AG04449 (cell line): ENCODE data around the gene RHBDF2.
A peak's percentile ranks its signal among the peaks of the same experiment; 100 is the strongest.

ENCODE experiments used
- CTCF ChIA-PET: fragments of 350-600 bp; formaldehyde crosslinking; extraction: SDS; loops from one replicate; lab custom pipeline; 2021; ENCODE audit warnings: antibody characterized with exemption; lab: Yijun Ruan, JAX
- POLR2A ChIA-PET: fragments of 400-600, 350-600 bp; formaldehyde crosslinking; extraction: SDS; loops from one replicate; lab custom pipeline; 2020; ENCODE audit warnings: antibody characterized with exemption, inconsistent platforms; lab: Yijun Ruan, JAX
- DNase-seq: peaks from one replicate; pipeline ENCODE4 v3.0.0-alpha.2; 2010; ENCODE audit warnings: low read depth, low spot score
- H3K4me3 ChIP-seq: 2 replicates; pipeline ENCODE4 v1.5.1; 2011; ENCODE audit warnings: low read depth, mild to moderate bottlenecking, control low read depth, low read length
- CTCF ChIP-seq: IDR thresholded peaks from one replicate; pipeline ENCODE4 v1.5.1; 2011; ENCODE audit warnings: mild to moderate bottlenecking, moderate library complexity, low read length, control low read depth, inconsistent platforms; ENCODE audit not compliant: insufficient read depth; ENCODE audit errors: missing control alignments

Gene RHBDF2

GRCh38 chr17:76547183-76547641 lies 46.0 kb upstream of the RHBDF2 start:
- CTCF ChIA-PET = interaction anchor here (0.5 to 10.2 kb wide), 21 partner anchors 10 to 181 kb away, joined by 3 to 180 read pairs (median 3); partner anchors contain the start of genes AANAT and CYGB
- no peak overlapping the region for H3K4me3 ChIP-seq
- TF ChIP-seq CTCF = peak; percentile 68
- POLR2A ChIA-PET = interaction anchor here (0.9 to 1.8 kb wide), 4 partner anchors 11 to 52 kb away, joined by 3 to 7 read pairs (median 6); no protein-coding TSS in a partner anchor
- no peak for DNase-seq

GRCh38 chr17:76546556-76547182 lies 45.4 kb upstream of the RHBDF2 start:
- no peak for TF ChIP-seq CTCF
- CTCF ChIA-PET = interaction anchor here (0.6 to 10.2 kb wide), 21 partner anchors 10 to 93 kb away, joined by 3 to 180 read pairs (median 3); partner anchors contain the start of genes AANAT and CYGB
- H3K4me3 ChIP-seq = no peak overlapping the region
- DNase-seq = peak; percentile 82
- POLR2A ChIA-PET = interaction anchor here (0.8 to 1.8 kb wide), 5 partner anchors 12 to 53 kb away, joined by 3 to 7 read pairs (median 6); no protein-coding TSS in a partner anchor

- H3K4me3 ChIP-seq = no peak overlapping the region
- TF ChIP-seq CTCF = no peak
- DNase-seq = no peak
- ChIA-PET CTCF (interaction anchor here (0.6 to 10.2 kb wide), 18 partner anchors 9 to 168 kb away, joined by 3 to 180 read pairs (median 7); partner anchors contain the start of genes AANAT and CYGB), POLR2A (interaction anchor here (0.8 to 1.8 kb wide), 4 partner anchors 12 to 23 kb away, joined by 3 to 7 read pairs (median 6); no protein-coding TSS in a partner anchor)
Observed at GRCh38 chr17:76545918-76546555, 44.8 kb upstream of the RHBDF2 start.

GRCh38 chr17:76544546-76545365 lies 43.5 kb upstream of the RHBDF2 start:
- CTCF ChIA-PET = interaction anchor here (1.1 to 10.2 kb wide), 14 partner anchors 8 to 169 kb away, joined by 3 to 180 read pairs (median 12); partner anchors contain the start of gene AANAT
- H3K4me3 ChIP-seq = no peak overlapping the region
- POLR2A ChIA-PET = no interaction called here
- no peak for DNase-seq
- no peak for TF ChIP-seq CTCF

- ChIA-PET CTCF (interaction anchor here (0.6 to 10.2 kb wide), 10 partner anchors 8 to 164 kb away, joined by 3 to 180 read pairs (median 4); partner anchors contain the start of gene AANAT), POLR2A (no interaction called here)
- no peak for TF ChIP-seq CTCF
- DNase-seq = no peak
- no peak overlapping the region for H3K4me3 ChIP-seq
Observed at GRCh38 chr17:76543826-76544545, 42.8 kb upstream of the RHBDF2 start.
